H9 (cell line): Measurements from ENCODE around the gene LRCOL1. TPM values are rescaled to one million over a fixed set of nuclear protein-coding genes. Genes with fewer than 3 reads are reported as not detected.

Experiments
- DNase-seq: peaks from one replicate; pipeline ENCODE4 v3.0.0-alpha.2; 2017
- H2AFZ ChIP-seq: one replicate; pipeline ENCODE4 v1.6.1; 2013; ENCODE audit warnings: mild to moderate bottlenecking, low read length, control low read depth, moderate library complexity
- H2AK5ac ChIP-seq: 2 replicates; pipeline ENCODE4 v1.6.1; 2013; ENCODE audit warnings: low read length, control low read depth, mixed read lengths; ENCODE audit not compliant: insufficient read length
- H2BK120ac ChIP-seq: one replicate; pipeline ENCODE4 v1.6.1; 2013; ENCODE audit warnings: low read depth, mild to moderate bottlenecking, low read length, control low read depth, inconsistent platforms; ENCODE audit not compliant: poor library complexity, severe bottlenecking
- H2BK12ac ChIP-seq: 2 replicates; pipeline ENCODE4 v1.6.1; 2013; ENCODE audit warnings: low read length, control low read depth, mixed read lengths, low read depth; ENCODE audit not compliant: insufficient read length
- H2BK15ac ChIP-seq: 2 replicates; pipeline ENCODE4 v1.6.1; 2013; ENCODE audit warnings: low read depth, low read length, control low read depth
- H2BK20ac ChIP-seq: one replicate; pipeline ENCODE4 v1.6.1; 2013; ENCODE audit warnings: low read depth, mild to moderate bottlenecking, low read length, control low read depth, inconsistent platforms; ENCODE audit not compliant: poor library complexity, severe bottlenecking
- H2BK5ac ChIP-seq: 2 replicates; pipeline ENCODE4 v1.6.1; 2013; ENCODE audit warnings: low read length, control low read depth, mixed read lengths; ENCODE audit not compliant: insufficient read length
- H3K14ac ChIP-seq: 2 replicates; pipeline ENCODE4 v1.6.1; 2013; ENCODE audit warnings: low read length, control low read depth; ENCODE audit not compliant: insufficient read depth
- H3K18ac ChIP-seq: 2 replicates; pipeline ENCODE4 v1.6.1; 2013; ENCODE audit warnings: low read depth, mild to moderate bottlenecking, mixed read lengths, low read length, control low read depth; ENCODE audit not compliant: insufficient read length
- H3K23ac ChIP-seq: 2 replicates; pipeline ENCODE4 v1.6.1; 2013; ENCODE audit warnings: low read length, control low read depth, mixed read lengths, low read depth; ENCODE audit not compliant: insufficient read length
- H3K23me2 ChIP-seq: 2 replicates; pipeline ENCODE4 v1.6.1; 2013; ENCODE audit warnings: low read depth, mild to moderate bottlenecking, mixed read lengths, low read length, control low read depth; ENCODE audit not compliant: insufficient read length, poor library complexity, severe bottlenecking
- H3K27ac ChIP-seq: 2 replicates; pipeline ENCODE4 v1.5.1; 2013; ENCODE audit warnings: low read length, control low read depth, mixed read lengths, low read depth; ENCODE audit not compliant: insufficient read length
- H3K27me3 ChIP-seq: 2 replicates; pipeline ENCODE4 v1.6.1; 2013; ENCODE audit warnings: low read length, control low read depth, inconsistent platforms; ENCODE audit not compliant: insufficient read depth
- H3K4ac ChIP-seq: 2 replicates; pipeline ENCODE4 v1.6.1; 2013; ENCODE audit warnings: low read depth, mild to moderate bottlenecking, control low read depth, inconsistent platforms, low read length, moderate library complexity
- H3K4me1 ChIP-seq: 2 replicates; pipeline ENCODE4 v1.6.1; 2013; ENCODE audit warnings: low read length, control low read depth, inconsistent platforms; ENCODE audit not compliant: insufficient read depth
- H3K4me2 ChIP-seq: 2 replicates; pipeline ENCODE4 v1.6.1; 2013; ENCODE audit warnings: low read length, control low read depth, mixed read lengths; ENCODE audit not compliant: insufficient read length, insufficient read depth
- H3K56ac ChIP-seq: 2 replicates; pipeline ENCODE4 v1.6.1; 2013; ENCODE audit warnings: low read depth, mild to moderate bottlenecking, mixed read lengths, low read length, control low read depth; ENCODE audit not compliant: insufficient read length
- H3K79me1 ChIP-seq: 2 replicates; pipeline ENCODE4 v1.6.1; 2013; ENCODE audit warnings: low read depth, mild to moderate bottlenecking, moderate library complexity, low read length, control low read depth, inconsistent platforms; ENCODE audit not compliant: insufficient read depth, poor library complexity, severe bottlenecking
- H3K79me2 ChIP-seq: 2 replicates; pipeline ENCODE4 v1.6.1; 2013; ENCODE audit warnings: low read length, control low read depth, inconsistent platforms; ENCODE audit not compliant: insufficient read depth
- H3K9ac ChIP-seq: 2 replicates; pipeline ENCODE4 v1.6.1; 2013; ENCODE audit warnings: low read length, control low read depth, mixed read lengths; ENCODE audit not compliant: insufficient read length; ENCODE audit errors: extremely low read depth
- H3K9me3 ChIP-seq: one replicate; pipeline ENCODE4 v1.6.1; 2013; ENCODE audit warnings: low read depth, low read length, inconsistent platforms; ENCODE audit not compliant: control insufficient read depth
- H3T11ph ChIP-seq: one replicate; pipeline ENCODE4 v1.6.1; 2013; ENCODE audit warnings: mild to moderate bottlenecking, low read length, control low read depth, inconsistent platforms
- H4K20me1 ChIP-seq: one replicate; pipeline ENCODE4 v1.6.1; 2013; ENCODE audit not compliant: control insufficient read depth, insufficient read length, insufficient read depth
- H4K5ac ChIP-seq: 2 replicates; pipeline ENCODE4 v1.6.1; 2013; ENCODE audit warnings: low read depth, mild to moderate bottlenecking, mixed read lengths, low read length, control low read depth; ENCODE audit not compliant: insufficient read length
- H4K8ac ChIP-seq: replicated peaks from 2 replicates; pipeline ENCODE4 v1.6.1; 2013; ENCODE audit warnings: low read length, control low read depth, mixed read lengths, low read depth; ENCODE audit not compliant: insufficient read length
- H4K91ac ChIP-seq: 2 replicates; pipeline ENCODE4 v1.6.1; 2013; ENCODE audit warnings: low read depth, mild to moderate bottlenecking, moderate library complexity, mixed read lengths, low read length, control low read depth; ENCODE audit not compliant: insufficient read length
- H3K27ac Mint-ChIP-seq, 3 experiments: 2 replicates in 2 of 3; 3 replicates in 1 of 3; pipeline ENCODE4 v1.8.0; 2020 to 2021; ENCODE audit warnings: mixed read lengths in 3 of 3, mild to moderate bottlenecking in 1 of 3, moderate library complexity in 1 of 3
- H3K27me3 Mint-ChIP-seq: 2 replicates; pipeline ENCODE4 v1.8.0; 2021; ENCODE audit warnings: low read depth, mild to moderate bottlenecking, moderate library complexity, mixed read lengths
- H3K36me3 Mint-ChIP-seq, 3 experiments: 2 replicates in 2 of 3; 3 replicates in 1 of 3; pipeline ENCODE4 v1.8.0; 2020 to 2021; ENCODE audit warnings: low read depth in 3 of 3, mixed read lengths in 3 of 3; ENCODE audit not compliant: insufficient read depth in 1 of 3
- H3K4me1 Mint-ChIP-seq, 2 experiments: 2 replicates each; pipeline ENCODE4 v1.8.0; 2020; ENCODE audit warnings: mixed read lengths in 2 of 2
- H3K4me3 Mint-ChIP-seq, 2 experiments: 2 replicates in 1 of 2; 3 replicates in 1 of 2; pipeline ENCODE4 v1.8.0; 2020 to 2021; ENCODE audit warnings: mild to moderate bottlenecking in 2 of 2, mixed read lengths in 2 of 2, moderate library complexity in 1 of 2
- H3K9me3 Mint-ChIP-seq, 2 experiments: 2 replicates in 1 of 2; 3 replicates in 1 of 2; pipeline ENCODE4 v1.8.0; 2020; ENCODE audit warnings: mild to moderate bottlenecking in 2 of 2, mixed read lengths in 2 of 2, moderate library complexity in 1 of 2
- CTCF ChIP-seq: fragments of 200-600 bp; sonication (generic); conservative IDR thresholded peaks from 3 replicates; pipeline ENCODE4 v1.8.0; 2021; ENCODE audit warnings: antibody characterized with exemption, mild to moderate bottlenecking
- WGBS: extraction: QIAGEN DNeasy Blood & Tissue Kit; methylation state at CpG from one replicate; pipeline ENCODE4 v1.1.7; 2013; ENCODE audit warnings: missing lambda C conversion rate, low lambda C conversion rate, mixed read lengths; ENCODE audit not compliant: insufficient read length; ENCODE audit errors: extremely low coverage; 5-methylcytosine and 5-hydroxymethylcytosine counted together
- total RNA-seq: library from RNA; stranded (reverse); gene quantifications from 2 replicates; pipeline ENCODE4 v1.2.1, GENCODE V29; 2021

Gene LRCOL1
- total RNA-seq, 1 experiment from 2014 or later: not detected

DNA sequence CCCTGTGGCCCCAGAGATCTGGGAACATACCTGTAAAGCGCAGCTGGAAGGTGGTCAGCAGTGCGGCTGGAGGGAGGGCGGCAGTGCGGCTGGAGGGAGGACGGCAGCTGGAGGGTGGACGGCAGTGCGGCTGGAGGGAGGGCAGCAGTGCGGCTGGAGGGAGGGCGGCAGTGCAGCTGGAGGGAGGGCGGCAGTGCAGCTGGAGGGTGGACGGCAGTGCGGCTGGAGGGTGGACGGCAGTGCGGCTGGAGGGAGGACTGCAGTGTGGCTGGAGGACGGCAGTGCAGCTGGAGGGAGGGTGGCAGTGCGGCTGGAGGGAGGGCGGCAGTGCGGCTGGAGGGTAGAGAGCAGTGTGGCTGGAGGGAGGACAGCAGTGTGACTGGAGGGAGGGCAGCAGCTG, 23.5 kb downstream of the LRCOL1 start:
- Histone ChIP-seq H2BK5ac (no peak overlapping the region), H3T11ph (no peak overlapping the region), H3K9me3 (no peaks in the 10 kb centered on the region), H3K9ac (no peak overlapping the region), H2BK120ac (no peak overlapping the region), H3K23ac (no peak overlapping the region), H3K27ac (no peak overlapping the region), H2AK5ac (no peak overlapping the region), H3K79me1 (no peaks in the 10 kb centered on the region), H4K91ac (no peak overlapping the region), H3K27me3 (peaks cover 44% of the 10 kb centered on the region; the same call in 1 of the 2 replicates), H4K5ac (no peak overlapping the region), H2BK15ac (no peak overlapping the region), H3K14ac (no peak overlapping the region; the same call in 1 of the 2 replicates), H2BK20ac (no peak overlapping the region), H3K4ac (no peak overlapping the region), H3K79me2 (no peaks in the 10 kb centered on the region), H2BK12ac (no peak overlapping the region), H3K4me2 (no peak overlapping the region), H2AFZ (no peak overlapping the region), H3K23me2 (peaks cover 16% of the 10 kb centered on the region), H3K18ac (no peak overlapping the region), H4K8ac (no peak overlapping the region), H4K20me1 (no peaks in the 10 kb centered on the region), H3K4me1 (no peaks in the 10 kb centered on the region), H3K56ac (no peak overlapping the region)
- no CpG with 5 or more reads among the region's 18 CpGs for WGBS
- no peak for DNase-seq
- Mint-ChIP-seq H3K36me3 (peaks cover 0 to 2% (median 0%) of the 10 kb centered on the region in 3 experiments; a peak in 1 of 7 replicates), H3K9me3 (peaks cover 0 to 4% of the 10 kb centered on the region in 2 experiments; a peak in 1 of 5 replicates), H3K27me3 (peaks cover 92% of the 10 kb centered on the region), H3K27ac (no peak overlapping the region), H3K4me3 (no peak overlapping the region), H3K4me1 (peaks cover 4 to 10% of the 10 kb centered on the region in 2 experiments)
- TF ChIP-seq CTCF: no peak
